Right cardiac atrium (tissue), 5 donors: ENCODE results near the gene PKD1L1. TPM values are rescaled to one million over a fixed set of nuclear protein-coding genes. Genes with fewer than 3 reads are reported as not detected.
"Not testable (repeated sequence)": the region's sequence is repeated elsewhere in the genome, so short reads cannot be mapped to it uniquely, and the experiment has no call there.

Experiments used
- ATAC-seq, 2 donors: fragments of 200-7000 bp; cut with Tn5 transposase; one replicate each; pipeline versions ENCODE4 v1.8.0 to v1.9.1; 2020; ENCODE audit warnings: moderate library complexity in 2 of 2, mild to moderate bottlenecking in 1 of 2
- DNase-seq, 3 donors: peaks; one replicate each; pipeline ENCODE4 v3.0.0-alpha.2; 2020
- H3K27ac ChIP-seq: one replicate; pipeline ENCODE4 v1.5.1; 2013; ENCODE audit warnings: mild to moderate bottlenecking, low read length, control low read depth, moderate library complexity
- H3K27me3 ChIP-seq: one replicate; pipeline ENCODE4 v1.6.1; 2013; ENCODE audit not compliant: control insufficient read depth, insufficient read depth
- H3K4me1 ChIP-seq: one replicate; pipeline ENCODE4 v1.6.1; 2013; ENCODE audit warnings: low read length; ENCODE audit not compliant: control insufficient read depth, insufficient read depth
- H3K4me3 ChIP-seq: one replicate; pipeline ENCODE4 v1.5.1; 2013; ENCODE audit warnings: low read length, control low read depth
- H3K9me3 ChIP-seq: one replicate; pipeline ENCODE4 v1.6.1; 2013; ENCODE audit warnings: low read length; ENCODE audit not compliant: control insufficient read depth
- WGBS: extraction: QIAGEN DNeasy Blood & Tissue Kit; methylation state at CpG from one replicate; pipeline ENCODE4 v1.1.7; 2013; 5-methylcytosine and 5-hydroxymethylcytosine counted together
- intact Hi-C, 4 donors: fragments of 100-400 bp; cut with DNase I; formaldehyde crosslinking; loops; one replicate each; pipeline versions ENCODE4 v1.11.0 to v1.14.0; 2022 to 2023
- polyA plus RNA-seq: library from polyadenylated mRNA; stranded (reverse); fragments of 200-250 nt; gene quantifications from one replicate; pipeline ENCODE4 v1.2.3, GENCODE V29; 2013
- total RNA-seq, 4 donors: library from RNA; stranded (reverse); fragmentation: NEBNext Ultra II Directional; extraction: Animal tissue kit (Norgen Biotek cat#: 25700); gene quantifications; one replicate each; pipeline ENCODE4 v1.2.1, GENCODE V29; 2021
- donor health status: healthy with polysubstance abuse.
- donor health status: DM: no; HTN: yes; CAD: no.
- donor health status: DM: no; HTN: no; CAD: no.
- donor health status: DM: no; HTN: yes; CAD: no; lungs with severe emphysema.
- donor health status: DM: yes; HTN: yes; CAD: no.

The PKD1L1 gene
- total and polyA plus RNA-seq, 5 donors, result 0.79 to 1.5 (median 0.82) TPM

- H3K27ac ChIP-seq, result no peak overlapping the region
- H3K9me3 ChIP-seq, result no peaks in the 10 kb centered on the region
- H3K27me3 ChIP-seq, result no peaks in the 10 kb centered on the region
- WGBS, result 93% methylated on average over 4 of the region's 4 CpGs
- DNase-seq, result no peak
- H3K4me3 ChIP-seq, result no peak overlapping the region
- intact Hi-C loops, result no loop called here
- no peak for ATAC-seq
- peaks cover 7% of the 10 kb centered on the region for H3K4me1 ChIP-seq
Observed at GRCh38 chr7:47759056-47759706, 189.1 kb downstream of the PKD1L1 start.

GRCh38 chr7:47758546-47758945 lies 189.7 kb downstream of the PKD1L1 start:
- ATAC-seq, result peak in 1 of 2 donors; percentile 51
- WGBS, result 81% methylated on average over 2 of the region's 2 CpGs
- Histone ChIP-seq H3K27me3 (no peaks in the 10 kb centered on the region), H3K4me3 (no peak overlapping the region), H3K4me1 (peaks cover 7% of the 10 kb centered on the region), H3K27ac (peak overlapping the region; percentile 51), H3K9me3 (no peaks in the 10 kb centered on the region)
- DNase-seq, result no peak
- intact Hi-C loops, result no loop called here

- H3K27ac ChIP-seq, result peak overlapping the region; percentile 69
- intact Hi-C loops, result no loop called here
- peaks cover 7% of the 10 kb centered on the region for H3K4me1 ChIP-seq
- H3K9me3 ChIP-seq, result no peaks in the 10 kb centered on the region
- peak; percentile 86 to 97 for ATAC-seq
- 54% methylated on average over 10 of the region's 10 CpGs for WGBS
- no peak overlapping the region for H3K4me3 ChIP-seq
- DNase-seq, result peak; percentile 53 to 93 (median 84)
- no peaks in the 10 kb centered on the region for H3K27me3 ChIP-seq
Observed at GRCh38 chr7:47757921-47758411, 190.3 kb downstream of the PKD1L1 start.

GRCh38 chr7:47756636-47757035 lies 191.6 kb downstream of the PKD1L1 start:
- ATAC-seq, result no peak
- no peak overlapping the region for H3K27ac ChIP-seq
- DNase-seq, result no peak
- H3K27me3 ChIP-seq, result no peaks in the 10 kb centered on the region
- no peaks in the 10 kb centered on the region for H3K9me3 ChIP-seq
- WGBS, result 91% methylated on average over 4 of the region's 4 CpGs
- no peak overlapping the region for H3K4me3 ChIP-seq
- intact Hi-C loops, result no loop called here
- peaks cover 7% of the 10 kb centered on the region for H3K4me1 ChIP-seq

- Histone ChIP-seq H3K9me3 (no peaks in the 10 kb centered on the region), H3K4me3 (no peak overlapping the region), H3K4me1 (peaks cover 7% of the 10 kb centered on the region), H3K27me3 (no peaks in the 10 kb centered on the region), H3K27ac (no peak overlapping the region)
- DNase-seq, result no peak
- no peak for ATAC-seq
- intact Hi-C loops, result no loop called here
- WGBS, result 64% methylated on average over 3 of the region's 3 CpGs
Observed at GRCh38 chr7:47755248-47755647, 193.0 kb downstream of the PKD1L1 start.

- DNase-seq, H3K27me3 ChIP-seq, H3K9me3 ChIP-seq, H3K4me1 ChIP-seq, ATAC-seq, intact Hi-C loops, H3K27ac ChIP-seq, H3K4me3 ChIP-seq: not testable (repeated sequence)
- WGBS, result 76% methylated on average over 5 of the region's 5 CpGs
Observed at GRCh38 chr7:47751724-47752123, 196.5 kb downstream of the PKD1L1 start.

- Histone ChIP-seq H3K27ac (no peak overlapping the region), H3K4me1 (no peaks in the 10 kb centered on the region), H3K9me3 (no peaks in the 10 kb centered on the region), H3K27me3 (no peaks in the 10 kb centered on the region), H3K4me3 (no peak overlapping the region)
- no peak for ATAC-seq
- DNase-seq, result no peak
- 57% methylated on average over 5 of the region's 5 CpGs for WGBS
- intact Hi-C loops, result no loop called here
Observed at GRCh38 chr7:47751043-47751442, 197.2 kb downstream of the PKD1L1 start.

- WGBS, result 72% methylated on average over 7 of the region's 7 CpGs
- Histone ChIP-seq H3K27ac (no peak overlapping the region), H3K4me1 (no peaks in the 10 kb centered on the region), H3K4me3 (no peak overlapping the region), H3K9me3 (no peaks in the 10 kb centered on the region), H3K27me3 (no peaks in the 10 kb centered on the region)
- intact Hi-C loops, result no loop called here
- DNase-seq (no peak), ATAC-seq (no peak)
Observed at GRCh38 chr7:47748041-47748440, 200.2 kb downstream of the PKD1L1 start.

GRCh38 chr7:47747160-47747559 lies 201.1 kb downstream of the PKD1L1 start:
- intact Hi-C loops, result no loop called here
- DNase-seq (no peak), ATAC-seq (no peak)
- Histone ChIP-seq H3K27me3 (no peaks in the 10 kb centered on the region), H3K27ac (no peak overlapping the region), H3K4me3 (no peak overlapping the region), H3K4me1 (no peaks in the 10 kb centered on the region), H3K9me3 (no peaks in the 10 kb centered on the region)
- 84% methylated on average over 6 of the region's 6 CpGs for WGBS

GRCh38 chr7:47746468-47746867 lies 201.8 kb downstream of the PKD1L1 start:
- Histone ChIP-seq H3K4me3 (no peak overlapping the region), H3K27ac (no peak overlapping the region), H3K27me3 (no peaks in the 10 kb centered on the region), H3K9me3 (no peaks in the 10 kb centered on the region), H3K4me1 (no peaks in the 10 kb centered on the region)
- WGBS, result 71% methylated on average over 4 of the region's 4 CpGs
- intact Hi-C loops, result no loop called here
- ATAC-seq, result no peak
- DNase-seq, result no peak

- intact Hi-C loops, result no loop called here
- H3K9me3 ChIP-seq, result no peaks in the 10 kb centered on the region
- H3K27ac ChIP-seq, result no peak overlapping the region
- H3K4me1 ChIP-seq, result no peaks in the 10 kb centered on the region
- no peak overlapping the region for H3K4me3 ChIP-seq
- ATAC-seq (no peak), DNase-seq (no peak)
- WGBS, result 94% methylated on average over 8 of the region's 8 CpGs
- no peaks in the 10 kb centered on the region for H3K27me3 ChIP-seq
Observed at GRCh38 chr7:47744883-47745282, 203.4 kb downstream of the PKD1L1 start.
